Measurements from ENCODE around the gene RNASEH2C. TPM values are rescaled to one million over a fixed set of nuclear protein-coding genes. Genes with fewer than 3 reads are reported as not detected.

RNASEH2C gene
- polyA plus RNA-seq, 1 of the 3 experiments (the other 2 are of a cell fraction) = 43.9 TPM

- no peak for TF ChIP-seq RCOR1 (IDR thresholded peaks at IDR 0.05; ENCODE audit: low read length)
- no peak for TF ChIP-seq CHD2 (IDR thresholded peaks at IDR 0.05; ENCODE audit: low read length, partially characterized antibody)
- no peak for TF ChIP-seq JUND (IDR thresholded peaks at IDR 0.05)
- TF ChIP-seq, protein P1, sequence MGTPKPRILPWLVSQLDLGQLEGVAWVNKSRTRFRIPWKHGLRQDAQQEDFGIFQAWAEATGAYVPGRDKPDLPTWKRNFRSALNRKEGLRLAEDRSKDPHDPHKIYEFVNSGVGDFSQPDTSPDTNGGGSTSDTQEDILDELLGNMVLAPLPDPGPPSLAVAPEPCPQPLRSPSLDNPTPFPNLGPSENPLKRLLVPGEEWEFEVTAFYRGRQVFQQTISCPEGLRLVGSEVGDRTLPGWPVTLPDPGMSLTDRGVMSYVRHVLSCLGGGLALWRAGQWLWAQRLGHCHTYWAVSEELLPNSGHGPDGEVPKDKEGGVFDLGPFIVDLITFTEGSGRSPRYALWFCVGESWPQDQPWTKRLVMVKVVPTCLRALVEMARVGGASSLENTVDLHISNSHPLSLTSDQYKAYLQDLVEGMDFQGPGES (IDR thresholded peaks at IDR 0.05; ENCODE audit: low read depth, low read length) = no peak
- TF ChIP-seq, protein P2, sequence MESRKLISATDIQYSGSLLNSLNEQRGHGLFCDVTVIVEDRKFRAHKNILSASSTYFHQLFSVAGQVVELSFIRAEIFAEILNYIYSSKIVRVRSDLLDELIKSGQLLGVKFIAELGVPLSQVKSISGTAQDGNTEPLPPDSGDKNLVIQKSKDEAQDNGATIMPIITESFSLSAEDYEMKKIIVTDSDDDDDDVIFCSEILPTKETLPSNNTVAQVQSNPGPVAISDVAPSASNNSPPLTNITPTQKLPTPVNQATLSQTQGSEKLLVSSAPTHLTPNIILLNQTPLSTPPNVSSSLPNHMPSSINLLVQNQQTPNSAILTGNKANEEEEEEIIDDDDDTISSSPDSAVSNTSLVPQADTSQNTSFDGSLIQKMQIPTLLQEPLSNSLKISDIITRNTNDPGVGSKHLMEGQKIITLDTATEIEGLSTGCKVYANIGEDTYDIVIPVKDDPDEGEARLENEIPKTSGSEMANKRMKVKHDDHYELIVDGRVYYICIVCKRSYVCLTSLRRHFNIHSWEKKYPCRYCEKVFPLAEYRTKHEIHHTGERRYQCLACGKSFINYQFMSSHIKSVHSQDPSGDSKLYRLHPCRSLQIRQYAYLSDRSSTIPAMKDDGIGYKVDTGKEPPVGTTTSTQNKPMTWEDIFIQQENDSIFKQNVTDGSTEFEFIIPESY (IDR thresholded peaks at IDR 0.05; ENCODE audit: borderline replicate concordance, low read depth) = no peak
- TF ChIP-seq FOSL2 (IDR thresholded peaks at IDR 0.05; ENCODE audit: borderline replicate concordance, low read depth) = no peak
- no peak for TF ChIP-seq GATA2 (CRISPR knock-in tag; IDR thresholded peaks at IDR 0.05)
- no peak for TF ChIP-seq PBX3 (IDR thresholded peaks at IDR 0.05)
- no peak for TF ChIP-seq SIN3A (IDR thresholded peaks at IDR 0.05; ENCODE audit: borderline replicate concordance, low read depth, low read length)
- no peak for TF ChIP-seq SMC3 (IDR thresholded peaks at IDR 0.05; ENCODE audit: low read depth, low read length)
These were observed 24.1 kb upstream of the RNASEH2C start (continued) for GRCh38 chr11:65744699-65745042.

GRCh38 chr11:65744026-65744698 lies 23.6 kb upstream of the RNASEH2C start:
- no peaks in the 10 kb centered on the region for H3K9me3 ChIP-seq
- CTCF ChIA-PET = interaction anchor here (0.6 to 4.1 kb wide), 44 partner anchors 8 to 233 kb away, joined by 3 to 59 read pairs (median 5); partner anchors contain the start of genes AP5B1, CFL1, FIBP and KAT5
- no peak overlapping the region for H3K9ac ChIP-seq
- H3K27me3 ChIP-seq (ENCODE audit: insufficient read depth) = peaks cover 10% of the 10 kb centered on the region; the same call in 1 of the 2 replicates
- H3K36me3 ChIP-seq (replicated peaks in 1 of 2; ENCODE audit: control insufficient read depth in 1 of 2, insufficient read depth in 2 of 2, low read length in 1 of 2) = no peaks in the 10 kb centered on the region
- no peaks in the 10 kb centered on the region for H3K9me2 ChIP-seq
- 29% methylated on average over 6 of the region's 18 CpGs for WGBS (ENCODE audit: low lambda C conversion rate)
- no peaks in the 10 kb centered on the region for H3K79me2 ChIP-seq (ENCODE audit: insufficient read depth)
- peak; percentile 73 for DNase-seq
- POLR2A ChIA-PET = interaction anchor here (1.1 to 1.3 kb wide), 3 partner anchors 25 to 108 kb away, joined by 4 to 10 read pairs (median 5); partner anchors contain the start of gene KAT5
- no peaks in the 10 kb centered on the region for H4K20me1 ChIP-seq (ENCODE audit: insufficient read depth)
- H3K4me3 ChIP-seq (ENCODE audit: low read depth in 2 of 2, low read length in 1 of 2) = no peak overlapping the region
- H3K4me1 ChIP-seq (ENCODE audit: control insufficient read depth in 1 of 2, insufficient read depth in 2 of 2, low read depth in 1 of 2, low read length in 1 of 2) = peaks cover 0 to 10% of the 10 kb centered on the region in 2 experiments; a peak in 1 of 4 replicates
- TF ChIP-seq NRF1 (IDR thresholded peaks at IDR 0.05; ENCODE audit: low read depth, low read length) (no peak), RAD21 (IDR thresholded peaks at IDR 0.05; ENCODE audit: low read length) (peak; percentile 69), SMC3 (IDR thresholded peaks at IDR 0.05; ENCODE audit: low read depth, low read length) (peak; percentile 64), CTCF (IDR thresholded peaks at IDR 0.05) (peak; percentile 49), TCF12 (IDR thresholded peaks at IDR 0.05) (no peak), GABPA (IDR thresholded peaks at IDR 0.05; ENCODE audit: low read depth) (no peak)
- no peaks in the 10 kb centered on the region for H3F3A ChIP-seq (replicated peaks; ENCODE audit: insufficient read depth)
- H3K27ac ChIP-seq (ENCODE audit: low read depth in 2 of 2, low read length in 1 of 2) = no peak overlapping the region
- H3K4me2 ChIP-seq = no peak overlapping the region
- H2AFZ ChIP-seq (ENCODE audit: low read depth) = no peak overlapping the region
